AG04450 (cell line): ENCODE measurements around the gene CSK. TPM values are rescaled to one million over a fixed set of nuclear protein-coding genes. Genes with fewer than 3 reads are reported as not detected.

Experiments used
- CTCF ChIA-PET: fragments of 300-600, 350-600 bp; formaldehyde crosslinking; extraction: SDS; loops from one replicate; lab custom pipeline; 2022; ENCODE audit warnings: antibody characterized with exemption, inconsistent platforms; lab: Charles Lee
- POLR2A ChIA-PET: fragments of 350-600 bp; formaldehyde crosslinking; extraction: SDS; loops from one replicate; lab custom pipeline; 2021; ENCODE audit warnings: antibody characterized with exemption, inconsistent platforms; lab: Yijun Ruan, JAX
- DNase-seq: peaks from one replicate; pipeline ENCODE4 v3.0.0-alpha.2; 2011; ENCODE audit warnings: low read depth, low spot score
- H3K27ac ChIP-seq: one replicate; pipeline ENCODE4 v1.5.1; 2012; ENCODE audit warnings: low read depth, low read length, control low read depth
- H3K27me3 ChIP-seq: one replicate; pipeline ENCODE4 v1.6.0; 2012; ENCODE audit warnings: low read length; ENCODE audit not compliant: control insufficient read depth, insufficient read depth
- H3K4me3 ChIP-seq: 2 replicates; pipeline ENCODE4 v1.5.1; 2011; ENCODE audit warnings: mild to moderate bottlenecking, low read depth, low read length, control low read depth
- H3K9me3 ChIP-seq: 2 replicates; pipeline ENCODE4 v1.5.1; 2012; ENCODE audit warnings: low read length; ENCODE audit not compliant: control insufficient read depth, insufficient read depth
- polyA plus RNA-seq: library from polyadenylated mRNA; depleted of rRNA; stranded (reverse); fragments of >200 nt; gene quantifications from 2 replicates; pipeline ENCODE4 v1.2.3, GENCODE V29; 2011
- TF ChIP-seq, protein P1 (sequence below): IDR thresholded peaks from 2 replicates; pipeline ENCODE4 v1.5.1; 2011; ENCODE audit warnings: low read depth, low read length, control low read depth, inconsistent platforms

The CSK gene
- polyA plus RNA-seq, 1 experiment, result 17.2 TPM

DNA sequence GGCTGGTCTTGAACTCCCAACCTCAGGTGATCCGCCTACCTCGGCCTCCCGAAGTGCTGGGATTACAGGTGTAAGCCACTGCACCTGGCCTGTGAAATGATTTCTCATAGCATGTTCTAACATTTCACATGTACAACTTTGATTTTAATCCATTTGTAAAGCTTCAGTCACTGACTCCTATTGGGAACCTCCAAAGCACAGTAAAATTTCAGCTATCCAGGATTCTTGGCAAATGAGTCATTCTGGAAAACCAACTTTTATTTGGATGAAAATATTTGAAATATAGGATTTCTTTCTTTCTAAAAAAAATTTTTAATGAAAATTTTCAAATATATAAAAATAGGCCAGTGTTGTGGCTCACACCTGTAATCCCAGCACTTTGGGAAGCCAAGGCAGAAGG, 28.1 kb downstream of the CSK start:
- H3K27ac ChIP-seq, result no peak overlapping the region
- TF ChIP-seq, protein P1, sequence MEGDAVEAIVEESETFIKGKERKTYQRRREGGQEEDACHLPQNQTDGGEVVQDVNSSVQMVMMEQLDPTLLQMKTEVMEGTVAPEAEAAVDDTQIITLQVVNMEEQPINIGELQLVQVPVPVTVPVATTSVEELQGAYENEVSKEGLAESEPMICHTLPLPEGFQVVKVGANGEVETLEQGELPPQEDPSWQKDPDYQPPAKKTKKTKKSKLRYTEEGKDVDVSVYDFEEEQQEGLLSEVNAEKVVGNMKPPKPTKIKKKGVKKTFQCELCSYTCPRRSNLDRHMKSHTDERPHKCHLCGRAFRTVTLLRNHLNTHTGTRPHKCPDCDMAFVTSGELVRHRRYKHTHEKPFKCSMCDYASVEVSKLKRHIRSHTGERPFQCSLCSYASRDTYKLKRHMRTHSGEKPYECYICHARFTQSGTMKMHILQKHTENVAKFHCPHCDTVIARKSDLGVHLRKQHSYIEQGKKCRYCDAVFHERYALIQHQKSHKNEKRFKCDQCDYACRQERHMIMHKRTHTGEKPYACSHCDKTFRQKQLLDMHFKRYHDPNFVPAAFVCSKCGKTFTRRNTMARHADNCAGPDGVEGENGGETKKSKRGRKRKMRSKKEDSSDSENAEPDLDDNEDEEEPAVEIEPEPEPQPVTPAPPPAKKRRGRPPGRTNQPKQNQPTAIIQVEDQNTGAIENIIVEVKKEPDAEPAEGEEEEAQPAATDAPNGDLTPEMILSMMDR, result no peak
- DNase-seq, result no peak
- H3K9me3 ChIP-seq, result no peaks in the 10 kb centered on the region
- H3K27me3 ChIP-seq, result no peaks in the 10 kb centered on the region
- H3K4me3 ChIP-seq, result no peak overlapping the region
- ChIA-PET CTCF (interaction anchor here (1.2 to 1.3 kb wide), 2 partner anchors 10 to 92 kb away, joined by 4 to 9 read pairs; no protein-coding TSS in a partner anchor), POLR2A (interaction anchor here (0.5 to 0.7 kb wide), 2 partner anchors 13 to 62 kb away, joined by 3 to 10 read pairs; no protein-coding TSS in a partner anchor)

DNA sequence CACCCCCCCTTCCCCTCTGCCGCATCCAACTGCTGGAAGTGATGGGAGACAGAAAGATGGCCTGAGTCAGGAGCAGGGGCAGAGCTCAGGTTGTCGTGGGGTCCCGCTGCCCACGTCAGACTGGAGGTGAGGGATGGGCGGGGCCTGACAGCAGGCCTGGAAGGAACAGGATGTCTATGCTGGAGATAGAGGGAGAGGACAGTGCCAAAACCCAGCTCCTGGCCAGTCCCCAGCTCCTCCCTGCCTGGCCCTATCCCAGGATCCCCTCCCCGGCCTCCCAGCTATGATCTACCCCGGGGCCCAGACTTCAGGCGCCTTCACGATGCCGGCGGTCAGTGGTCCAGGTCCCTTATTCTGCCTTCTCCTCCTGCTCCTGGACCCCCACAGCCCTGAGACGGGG, 30.7 kb downstream of the CSK start, which contains the start of gene LMAN1L:
Gene LMAN1L (plus strand): TSS at position 303 of the 400 bp plus-strand sequence. CDS start 20 bp downstream, at position 323.
- H3K27me3 ChIP-seq, result no peaks in the 10 kb centered on the region
- DNase-seq, result no peak
- no peaks in the 10 kb centered on the region for H3K9me3 ChIP-seq
- TF ChIP-seq, protein P1, result no peak
- POLR2A ChIA-PET, result no interaction called here
- CTCF ChIA-PET, result no interaction called here
- no peak within 1 kb of the TSS for H3K4me3 ChIP-seq
- H3K27ac ChIP-seq, result no peak within 1 kb of the TSS

DNA sequence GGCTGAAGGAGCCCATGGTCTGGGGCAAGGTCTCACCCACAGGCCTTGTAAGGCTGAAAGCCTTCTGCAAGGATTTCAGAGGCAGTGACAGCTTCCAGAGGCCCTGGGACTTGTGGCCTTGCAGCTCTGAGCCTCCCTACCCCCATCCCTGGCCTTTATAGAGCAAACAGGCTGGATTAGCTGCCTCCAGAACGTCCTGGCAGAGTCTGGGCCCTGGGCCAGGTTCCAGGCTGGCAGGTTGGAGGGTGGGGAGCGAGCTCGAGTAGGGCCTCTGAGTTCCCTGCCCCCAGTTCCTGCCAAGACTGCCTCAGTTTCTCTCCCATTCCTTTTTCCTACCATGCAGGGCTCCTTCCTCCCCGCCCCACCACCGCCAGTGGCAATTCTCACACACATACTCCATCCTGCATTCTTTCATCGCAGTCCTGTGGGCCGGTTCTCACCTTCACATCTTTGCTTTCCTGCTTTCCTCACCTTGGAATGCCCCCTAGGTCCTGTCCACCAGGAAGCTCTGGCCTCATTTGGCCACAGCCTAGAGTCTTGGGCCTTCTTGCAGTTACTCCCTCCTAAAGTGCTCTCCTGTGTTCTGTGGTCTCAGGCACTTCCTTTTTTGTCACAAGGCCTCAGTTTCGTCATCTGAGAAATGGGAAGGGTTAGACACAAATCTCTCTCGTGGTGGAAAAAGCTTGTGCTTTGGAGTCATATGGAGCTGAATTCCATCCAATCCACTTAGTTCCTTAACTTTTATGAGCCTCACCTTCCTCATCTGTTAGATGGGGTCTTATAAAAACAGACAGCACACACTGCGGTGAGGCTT, 33.4 kb downstream of the CSK start:
- H3K27ac ChIP-seq, result peak overlapping the region; percentile 11
- DNase-seq, result no peak
- no peak overlapping the region for H3K4me3 ChIP-seq
- no peaks in the 10 kb centered on the region for H3K27me3 ChIP-seq
- TF ChIP-seq, protein P1, result no peak
- no peaks in the 10 kb centered on the region; the same call in 1 of the 2 replicates for H3K9me3 ChIP-seq
- ChIA-PET CTCF (interaction anchor here (1.0 to 1.5 kb wide), 2 partner anchors 15 to 16 kb away, joined by 3 to 5 read pairs; no protein-coding TSS in a partner anchor), POLR2A (no interaction called here)

DNA sequence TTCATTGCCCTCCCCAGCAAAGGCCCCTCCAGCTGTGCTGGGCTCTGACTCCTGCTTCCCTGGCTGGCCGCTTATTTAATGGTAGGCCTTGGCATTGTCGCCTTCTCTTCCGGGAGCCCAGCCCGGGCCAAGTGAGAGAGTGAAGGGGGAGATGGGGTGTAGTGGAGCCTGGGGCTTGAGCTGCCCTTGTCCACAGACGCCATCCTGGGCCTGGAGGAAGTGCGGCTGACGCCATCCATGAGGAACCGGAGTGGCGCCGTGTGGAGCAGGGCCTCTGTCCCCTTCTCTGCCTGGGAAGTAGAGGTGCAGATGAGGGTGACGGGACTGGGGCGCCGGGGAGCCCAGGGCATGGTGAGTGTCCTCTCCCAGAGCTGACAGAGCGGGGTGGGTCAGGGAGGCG, 34.1 kb downstream of the CSK start:
- peak overlapping the region; percentile 11 for H3K27ac ChIP-seq
- TF ChIP-seq, protein P1, result no peak
- ChIA-PET CTCF (interaction anchor here (1.0 kb wide), 1 partner anchor 16 kb away, joined by 5 read pairs; no protein-coding TSS in a partner anchor), POLR2A (no interaction called here)
- no peaks in the 10 kb centered on the region; the same call in 1 of the 2 replicates for H3K9me3 ChIP-seq
- no peak overlapping the region for H3K4me3 ChIP-seq
- DNase-seq, result no peak
- no peaks in the 10 kb centered on the region for H3K27me3 ChIP-seq
